Measurements from ENCODE around the gene NUDC.

NUDC gene

DNA sequence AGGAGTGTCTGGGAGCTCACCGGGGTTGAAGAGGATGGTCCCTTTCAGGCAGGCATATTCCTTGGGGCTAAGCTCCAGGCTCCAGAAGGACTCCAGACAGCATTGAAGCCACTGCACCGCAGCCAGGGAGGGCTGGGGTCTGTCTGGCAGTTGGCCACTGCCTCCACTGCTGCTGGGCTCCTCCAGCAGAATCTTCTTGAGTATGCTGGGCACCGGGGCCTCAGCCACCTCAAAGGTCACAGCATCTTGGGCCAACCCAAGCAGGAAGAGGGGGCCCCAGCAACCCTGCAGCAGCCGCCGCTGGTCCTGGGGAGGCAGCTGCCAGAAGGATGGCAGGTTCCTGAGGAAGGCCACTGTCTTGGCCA, 8.2 kb upstream of the NUDC start:
- TF ChIP-seq, protein P1, sequence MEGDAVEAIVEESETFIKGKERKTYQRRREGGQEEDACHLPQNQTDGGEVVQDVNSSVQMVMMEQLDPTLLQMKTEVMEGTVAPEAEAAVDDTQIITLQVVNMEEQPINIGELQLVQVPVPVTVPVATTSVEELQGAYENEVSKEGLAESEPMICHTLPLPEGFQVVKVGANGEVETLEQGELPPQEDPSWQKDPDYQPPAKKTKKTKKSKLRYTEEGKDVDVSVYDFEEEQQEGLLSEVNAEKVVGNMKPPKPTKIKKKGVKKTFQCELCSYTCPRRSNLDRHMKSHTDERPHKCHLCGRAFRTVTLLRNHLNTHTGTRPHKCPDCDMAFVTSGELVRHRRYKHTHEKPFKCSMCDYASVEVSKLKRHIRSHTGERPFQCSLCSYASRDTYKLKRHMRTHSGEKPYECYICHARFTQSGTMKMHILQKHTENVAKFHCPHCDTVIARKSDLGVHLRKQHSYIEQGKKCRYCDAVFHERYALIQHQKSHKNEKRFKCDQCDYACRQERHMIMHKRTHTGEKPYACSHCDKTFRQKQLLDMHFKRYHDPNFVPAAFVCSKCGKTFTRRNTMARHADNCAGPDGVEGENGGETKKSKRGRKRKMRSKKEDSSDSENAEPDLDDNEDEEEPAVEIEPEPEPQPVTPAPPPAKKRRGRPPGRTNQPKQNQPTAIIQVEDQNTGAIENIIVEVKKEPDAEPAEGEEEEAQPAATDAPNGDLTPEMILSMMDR (IDR thresholded peaks at IDR 0.05; ENCODE audit: low read depth, low read length): no peak
- no peak overlapping the region for H3K4me3 ChIP-seq (ENCODE audit: low read depth, low read length)

DNA sequence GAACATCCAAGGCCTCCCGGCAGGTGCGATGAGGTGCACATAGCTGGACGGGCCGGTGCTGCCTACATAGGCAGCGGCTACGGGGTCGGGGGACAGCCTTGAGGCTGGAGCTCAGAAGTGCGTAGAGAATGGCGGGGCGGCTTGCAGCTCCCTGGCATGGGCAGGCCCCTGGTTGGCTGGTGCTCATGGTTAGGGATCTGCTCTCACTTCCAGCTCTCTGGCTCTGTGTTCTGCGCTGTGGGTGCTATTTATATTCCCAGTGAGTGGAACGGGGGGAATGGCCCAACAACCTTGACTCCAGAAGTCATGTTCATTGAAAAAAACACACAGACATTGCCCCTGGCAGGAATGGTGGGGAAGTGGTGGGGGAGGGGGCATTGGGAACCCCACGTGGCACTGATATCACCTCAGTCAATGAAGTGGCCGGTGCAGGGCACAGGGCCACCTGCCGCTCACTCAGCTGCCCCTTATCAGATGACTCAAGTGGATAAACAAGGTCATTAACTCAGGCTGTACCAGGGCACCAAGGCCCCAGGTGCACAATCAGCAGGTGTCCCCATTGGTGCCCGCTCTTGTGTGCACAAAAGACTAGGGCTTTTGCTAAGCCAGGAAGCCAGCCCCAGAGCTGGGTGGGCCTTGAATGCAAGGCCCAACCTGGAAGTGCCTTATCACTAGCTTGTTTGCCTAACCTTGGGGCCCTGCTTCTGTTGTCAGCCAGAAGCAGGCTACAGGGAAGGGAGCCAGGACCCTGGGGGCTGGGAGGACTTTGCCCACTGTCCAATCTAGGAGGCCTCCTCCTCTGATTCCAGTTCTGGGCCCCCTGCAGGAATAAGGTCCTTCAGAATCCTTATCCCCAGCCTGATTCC, 7.6 kb upstream of the NUDC start, which contains the start of gene NR0B2:
TSS of gene NR0B2 (minus strand) at position 222 of the 866 bp plus-strand sequence. CDS start at position 187, 35 bp downstream.
- TF ChIP-seq, protein P1 (IDR thresholded peaks at IDR 0.05; ENCODE audit: low read depth, low read length): no peak
- H3K4me3 ChIP-seq (ENCODE audit: low read depth, low read length): no peak within 1 kb of the TSS

DNA sequence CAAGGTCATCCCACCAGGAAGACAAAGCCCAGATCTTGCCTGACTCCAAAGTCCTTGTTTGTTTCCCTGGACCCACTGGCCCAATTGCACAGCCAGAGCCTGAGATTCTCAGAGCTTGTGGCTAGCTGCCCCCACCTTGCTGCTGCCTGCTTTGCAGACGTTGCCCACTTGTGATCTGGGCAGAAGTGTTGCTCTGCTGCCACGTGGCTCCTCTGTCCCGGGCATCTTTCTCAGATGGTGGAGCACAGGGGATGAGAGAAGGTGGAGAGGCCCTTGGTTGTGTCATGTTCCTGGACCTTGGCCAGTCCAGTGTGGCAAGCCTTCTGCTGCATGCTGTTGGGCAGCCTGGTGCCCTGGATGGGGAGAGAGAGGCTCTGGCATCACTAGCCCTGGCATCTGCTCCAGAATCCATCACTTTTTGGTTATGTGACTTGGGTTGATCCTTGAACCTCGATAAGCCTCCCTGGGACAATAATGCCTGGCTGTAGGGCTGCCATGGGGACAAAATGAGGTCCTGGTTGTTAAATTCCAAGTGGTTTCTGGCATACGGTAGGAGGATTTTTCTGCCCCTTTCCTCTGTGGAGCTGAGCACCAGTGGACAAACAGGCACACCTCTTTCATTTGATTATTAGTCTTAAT, 6.2 kb upstream of the NUDC start:
- no peak overlapping the region for H3K4me3 ChIP-seq (ENCODE audit: low read depth, low read length)
- TF ChIP-seq, protein P1 (IDR thresholded peaks at IDR 0.05; ENCODE audit: low read depth, low read length): no peak

DNA sequence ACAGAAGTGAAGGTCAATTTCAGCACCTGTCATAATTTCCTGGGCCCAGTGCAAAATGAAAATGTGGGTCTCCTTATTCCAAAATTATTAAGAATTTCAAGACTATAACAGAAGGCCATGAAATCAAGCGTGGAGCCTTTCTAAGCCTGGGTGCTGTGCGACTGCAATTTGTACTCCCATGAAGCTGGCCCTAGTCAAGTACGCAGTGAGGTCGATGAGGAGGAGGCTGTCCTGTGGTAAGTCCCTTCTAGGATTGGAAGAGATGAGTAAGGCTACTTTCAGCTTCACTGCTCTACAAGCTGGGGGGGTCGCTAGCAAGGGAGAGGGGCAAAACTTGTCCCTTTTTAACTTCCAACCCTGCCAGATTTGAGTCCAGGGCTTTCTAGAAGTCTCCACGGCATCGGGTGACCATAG, 410 bp upstream of the NUDC start:
- TF ChIP-seq, protein P1 (IDR thresholded peaks at IDR 0.05; ENCODE audit: low read depth, low read length): no peak
- H3K4me3 ChIP-seq (ENCODE audit: low read depth, low read length): peak overlapping the region; percentile 76

DNA sequence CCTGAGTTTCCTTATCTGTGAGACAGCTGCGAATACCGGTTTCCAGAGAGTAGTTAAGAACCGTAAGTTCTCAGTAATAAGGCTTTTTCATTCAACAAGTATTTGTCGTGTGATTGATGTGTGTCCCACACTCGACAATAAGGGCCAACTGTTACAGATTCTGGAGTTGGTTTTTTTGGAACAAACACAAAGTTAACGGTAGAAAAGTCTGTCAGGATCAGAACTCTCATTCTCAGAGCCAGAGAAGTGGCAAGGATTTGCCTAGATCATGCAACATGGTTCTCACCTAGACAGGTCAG, 837 bp downstream of the NUDC start:
- TF ChIP-seq, protein P1 (IDR thresholded peaks at IDR 0.05; ENCODE audit: low read depth, low read length): no peak
- peak overlapping the region; percentile 76 for H3K4me3 ChIP-seq (ENCODE audit: low read depth, low read length)

DNA sequence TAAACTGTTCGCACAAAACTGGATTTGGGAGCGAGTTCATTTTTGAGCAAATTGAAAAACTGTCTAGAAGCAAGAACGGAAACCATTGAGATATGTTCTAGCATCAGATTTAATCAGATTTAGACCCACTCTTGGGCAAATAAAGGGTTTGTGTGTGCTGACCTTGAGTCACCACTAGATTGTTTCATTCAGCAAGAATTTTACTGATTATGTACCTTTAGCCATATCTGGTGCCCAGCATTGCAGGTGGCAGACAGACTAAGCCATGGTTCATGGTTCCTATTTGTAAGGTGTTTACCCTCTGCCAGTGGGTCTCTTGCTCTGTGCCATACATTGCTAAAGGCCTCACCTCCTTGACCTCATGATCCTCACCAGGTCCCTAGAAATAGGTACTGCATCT, 1.4 kb downstream of the NUDC start:
- peak overlapping the region; percentile 76 for H3K4me3 ChIP-seq (ENCODE audit: low read depth, low read length)
- TF ChIP-seq, protein P1 (IDR thresholded peaks at IDR 0.05; ENCODE audit: low read depth, low read length): no peak

DNA sequence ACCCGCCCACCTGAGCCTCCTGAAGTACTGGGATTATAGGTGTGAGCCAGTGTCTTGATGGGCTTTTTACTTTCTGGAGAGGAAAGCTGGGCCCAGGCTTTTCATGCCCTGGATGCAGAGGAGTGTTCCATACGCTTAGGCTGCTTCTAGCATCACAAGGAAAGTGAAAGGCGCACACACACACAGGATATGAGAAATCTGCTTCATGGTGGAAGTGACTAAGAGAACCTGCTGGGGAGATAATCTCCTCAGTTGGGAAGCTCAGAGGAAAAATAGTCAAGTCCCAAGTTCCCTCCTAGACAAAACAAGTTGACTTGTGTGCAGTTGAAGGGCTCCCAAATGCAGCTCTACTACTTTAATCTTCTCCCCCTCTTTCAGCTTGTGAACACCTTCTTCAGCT, 2.2 kb downstream of the NUDC start:
- no peak overlapping the region for H3K4me3 ChIP-seq (ENCODE audit: low read depth, low read length)

More for the DNA sequence above, 2.2 kb downstream of the NUDC start:
- TF ChIP-seq, protein P1 (IDR thresholded peaks at IDR 0.05; ENCODE audit: low read depth, low read length): no peak
